ENCODE data around the gene ELAVL2.
A peak's percentile ranks its signal among the peaks of the same experiment; 100 is the strongest.

The ELAVL2 gene

GRCh38 chr9:23721466-23721865 lies 104.6 kb downstream of the ELAVL2 start:
- DNase-seq: no peak

DNA sequence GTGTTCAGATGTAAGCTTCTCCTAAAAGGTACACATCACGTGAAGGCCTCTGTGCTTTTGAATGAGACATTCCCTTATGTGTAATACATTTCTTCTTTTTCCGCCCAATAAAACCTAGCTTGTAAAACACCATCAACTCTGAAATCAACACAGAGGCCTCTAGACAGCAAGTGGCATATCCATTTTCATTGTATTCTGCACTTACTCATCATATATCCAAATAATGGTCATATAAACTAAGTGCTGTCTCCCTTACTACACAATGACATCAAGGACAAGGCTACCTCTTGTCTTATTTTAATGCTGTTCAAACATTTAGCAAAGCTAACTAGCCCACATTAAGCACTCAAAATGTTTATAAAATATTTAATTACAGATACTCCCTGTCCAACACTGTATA lies 108.5 kb downstream of the ELAVL2 start:
- peak; percentile 1 for DNase-seq

- no peak for DNase-seq
These were observed 118.8 kb downstream of the ELAVL2 start for GRCh38 chr9:23707249-23707648.

GRCh38 chr9:23702311-23702922 lies 123.6 kb downstream of the ELAVL2 start:
- no peak for DNase-seq

DNA sequence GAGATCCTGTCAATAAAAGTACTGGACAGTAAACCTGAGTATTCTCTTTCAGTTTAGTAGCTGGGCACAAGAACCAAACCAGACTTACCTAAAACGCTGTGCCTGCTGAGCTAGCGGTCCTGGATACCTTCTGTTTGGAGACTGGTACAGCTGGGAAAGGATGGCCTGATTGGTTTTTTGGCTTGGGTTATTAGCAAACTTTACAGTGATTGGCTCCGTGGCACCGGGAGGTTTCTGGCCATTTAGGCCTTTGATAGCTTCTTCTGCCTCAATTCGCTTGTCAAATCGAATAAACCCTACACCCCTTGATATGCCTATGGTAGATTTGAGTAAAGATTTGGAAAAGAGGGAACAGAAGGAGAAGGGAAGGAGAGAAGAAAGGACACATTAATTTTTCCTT lies 124.7 kb downstream of the ELAVL2 start:
- no peak for DNase-seq

DNA sequence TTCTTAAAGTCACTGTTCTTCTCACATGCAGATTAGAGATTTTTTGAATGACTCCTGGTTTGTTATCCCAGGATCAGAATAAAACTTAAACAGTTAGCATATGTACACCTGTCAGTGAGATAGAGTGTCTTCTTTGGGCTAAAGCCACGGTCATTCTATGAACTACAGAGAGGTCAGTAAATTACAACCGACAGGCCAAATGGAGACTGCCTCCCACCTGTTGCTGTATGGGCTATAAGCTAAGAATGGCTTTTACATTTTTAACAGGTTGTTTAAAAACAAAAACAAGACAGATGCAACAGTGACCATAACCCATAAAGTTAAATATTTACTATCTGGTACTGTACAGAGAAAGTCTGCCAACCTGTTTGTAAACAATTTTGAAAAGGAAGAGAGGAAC lies 125.7 kb downstream of the ELAVL2 start:
- no peak for DNase-seq

DNA sequence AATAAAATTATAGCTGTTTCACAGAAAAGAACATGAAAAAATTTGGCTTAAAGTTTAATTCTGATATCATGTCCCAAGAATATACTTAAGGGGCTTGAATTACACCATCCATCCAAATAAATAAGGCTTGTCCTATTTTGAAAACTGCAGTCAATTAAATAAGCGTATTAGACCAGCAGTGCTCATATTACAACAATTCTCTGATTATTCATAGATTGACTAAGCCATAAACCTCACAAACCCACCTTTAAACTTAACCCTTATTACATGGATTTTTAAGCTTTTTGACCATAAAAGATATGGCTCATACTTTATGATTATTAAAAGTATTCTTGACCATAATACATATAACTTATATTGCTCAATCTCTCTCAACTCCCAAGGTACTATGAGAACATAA lies 127.9 kb downstream of the ELAVL2 start:
- DNase-seq: no peak

DNA sequence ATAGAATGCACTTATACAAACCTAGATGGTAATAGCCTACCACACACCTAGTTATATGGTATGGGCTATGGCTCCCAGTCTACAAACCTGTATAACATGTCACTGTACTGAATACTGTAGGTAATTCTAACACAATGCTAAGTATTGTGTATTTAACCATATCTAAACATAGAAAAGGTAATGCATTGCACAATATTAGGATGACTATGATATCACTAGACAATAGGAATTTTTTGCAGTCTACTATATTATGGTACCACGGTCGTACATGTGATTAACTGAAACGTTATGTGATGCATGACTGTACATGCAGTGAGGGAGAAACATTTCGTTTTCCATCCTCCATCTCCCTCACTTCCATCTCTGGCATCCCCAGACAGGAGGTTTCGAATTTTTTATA lies 130.5 kb downstream of the ELAVL2 start:
- no peak for DNase-seq

DNA sequence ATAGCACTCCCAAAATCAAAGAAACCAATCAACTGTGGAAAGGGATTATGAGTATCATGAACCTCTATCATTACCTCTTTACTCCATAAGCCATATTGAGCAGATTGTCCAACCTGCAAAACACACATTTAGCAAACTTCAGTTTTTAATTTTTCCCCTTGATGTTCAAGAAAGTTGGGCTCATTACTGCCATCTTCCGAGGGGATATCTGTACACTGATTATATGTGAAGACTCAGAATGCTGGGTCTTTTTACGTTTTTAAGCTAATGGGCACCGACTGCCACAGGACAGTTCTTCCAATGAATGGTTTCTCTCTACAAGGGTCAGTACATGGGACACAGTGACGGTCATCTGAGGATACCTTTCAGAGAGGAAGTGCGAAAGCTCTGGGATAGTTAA lies 132.7 kb downstream of the ELAVL2 start:
- DNase-seq: no peak

GRCh38 chr9:23686896-23687295 lies 139.1 kb downstream of the ELAVL2 start:
- DNase-seq: no peak

- no peak for DNase-seq
These were observed 139.8 kb downstream of the ELAVL2 start for GRCh38 chr9:23686257-23686656.

DNA sequence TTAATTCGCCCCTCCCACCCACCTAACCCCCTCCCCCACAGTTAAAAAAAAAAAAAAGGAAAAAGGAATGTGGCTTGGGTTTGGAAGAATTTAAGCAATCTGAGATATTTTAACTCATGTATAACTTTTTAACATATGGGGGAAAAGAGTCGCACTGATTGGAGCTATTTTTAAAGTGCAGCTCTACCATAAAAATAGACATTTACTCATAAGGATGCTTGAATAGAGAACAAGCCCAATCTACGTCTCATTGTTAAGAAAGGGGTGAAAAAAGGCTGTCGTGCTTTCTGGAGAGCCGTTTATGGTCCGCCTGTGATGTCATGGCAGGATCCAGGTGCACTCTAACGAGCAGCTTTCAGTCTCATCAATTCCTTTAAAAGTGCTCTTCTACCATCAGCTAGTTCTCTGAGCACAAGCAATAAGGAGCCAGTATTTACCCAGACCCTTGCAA lies 142.4 kb downstream of the ELAVL2 start:
- DNase-seq: no peak

DNA sequence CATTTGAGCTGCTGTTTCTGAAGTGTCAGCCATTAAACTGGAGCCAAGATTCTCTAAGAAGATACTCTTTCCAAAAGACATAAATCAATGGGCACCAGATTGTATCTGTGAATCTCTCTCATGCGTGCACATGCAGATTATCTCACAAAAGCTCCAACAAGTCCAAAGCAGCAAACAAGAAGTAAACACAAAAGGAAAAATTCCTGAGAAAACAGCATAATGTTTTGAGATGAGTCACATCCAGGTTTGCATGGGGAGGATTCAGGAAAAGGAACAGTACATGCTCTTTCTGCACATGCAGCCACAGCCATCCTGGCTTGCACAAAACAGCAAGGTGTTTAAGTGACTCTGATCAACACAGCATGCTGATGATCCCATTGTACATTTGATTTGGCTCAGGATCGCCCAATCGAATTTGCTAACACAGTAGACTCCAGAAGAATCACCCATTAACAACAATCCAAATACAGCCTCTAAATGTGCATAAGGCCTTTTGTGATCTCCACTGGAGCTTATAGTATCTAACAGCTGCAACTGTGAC lies 143.1 kb downstream of the ELAVL2 start:
- DNase-seq: no peak

- DNase-seq: no peak
These were observed 143.7 kb downstream of the ELAVL2 start for GRCh38 chr9:23682352-23682751.

GRCh38 chr9:23677446-23677845 lies 148.6 kb downstream of the ELAVL2 start:
- no peak for DNase-seq

DNA sequence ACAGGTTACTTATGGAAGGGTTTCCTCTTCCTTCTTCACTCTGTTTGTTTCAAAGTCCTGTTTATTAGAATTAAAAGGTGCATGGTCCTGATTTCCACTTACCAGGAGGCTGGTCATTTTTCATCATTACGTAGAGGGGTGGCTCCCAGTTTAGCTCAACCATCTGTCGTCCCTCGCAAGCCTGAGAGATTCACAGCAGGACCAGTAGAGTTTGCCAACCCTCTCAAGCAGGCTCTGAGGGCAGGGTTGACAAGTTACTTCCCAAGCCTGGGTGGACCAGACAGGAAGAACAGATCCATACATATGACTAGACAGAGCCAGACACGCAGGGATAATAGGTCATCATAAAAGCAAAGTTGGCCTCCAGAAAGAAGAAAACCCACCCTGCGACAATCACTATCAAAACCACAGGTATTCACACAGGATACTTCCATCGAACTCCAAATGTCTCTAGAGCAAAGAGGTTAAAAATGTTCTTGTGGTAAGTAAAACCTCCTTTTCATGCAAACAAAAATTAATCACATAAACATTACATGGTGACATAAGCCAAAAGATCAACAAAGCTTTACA lies 151.9 kb downstream of the ELAVL2 start:
- no peak for DNase-seq

DNA sequence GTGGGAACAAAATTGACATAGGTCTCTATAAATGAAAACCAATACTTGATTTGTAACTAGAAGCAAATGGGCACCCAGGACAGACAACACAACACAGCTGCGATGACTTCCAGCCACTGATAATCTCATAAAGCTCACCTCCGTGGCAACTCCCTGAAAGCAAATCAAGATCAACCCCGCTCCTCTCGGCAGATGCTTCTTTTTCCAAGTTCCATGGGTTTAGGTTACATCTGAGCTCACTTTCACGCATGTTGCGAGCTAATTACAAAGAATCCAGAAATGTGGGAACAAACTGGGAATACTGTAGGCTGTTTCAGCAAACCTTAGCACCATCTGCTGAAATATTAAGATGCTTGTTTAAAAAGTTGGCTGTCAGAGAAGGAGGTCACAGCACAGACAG lies 153.9 kb downstream of the ELAVL2 start:
- DNase-seq: no peak

DNA sequence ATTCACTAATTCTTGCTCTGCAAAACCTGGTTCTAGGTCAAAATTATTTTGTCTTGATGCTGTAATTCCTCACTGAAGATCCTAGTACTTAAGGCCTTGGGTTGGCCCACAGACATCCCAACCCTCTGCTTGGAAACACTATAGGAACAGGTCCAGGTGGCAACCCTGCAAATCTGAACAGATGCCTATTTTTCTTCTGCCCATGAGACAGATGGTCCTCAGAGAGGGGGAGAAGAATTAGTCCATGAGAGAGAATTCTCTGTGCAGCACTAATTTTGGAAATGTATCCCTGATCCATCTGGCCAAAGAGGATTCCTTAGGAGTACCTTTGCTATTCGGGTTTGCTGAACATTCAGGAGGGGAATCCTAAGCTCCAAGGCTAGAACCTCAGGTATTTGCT lies 156.3 kb downstream of the ELAVL2 start:
- DNase-seq: no peak

GRCh38 chr9:23665635-23666034 lies 160.4 kb downstream of the ELAVL2 start:
- DNase-seq: no peak

- no peak for DNase-seq
These were observed 161.0 kb downstream of the ELAVL2 start for GRCh38 chr9:23665051-23665450.

DNA sequence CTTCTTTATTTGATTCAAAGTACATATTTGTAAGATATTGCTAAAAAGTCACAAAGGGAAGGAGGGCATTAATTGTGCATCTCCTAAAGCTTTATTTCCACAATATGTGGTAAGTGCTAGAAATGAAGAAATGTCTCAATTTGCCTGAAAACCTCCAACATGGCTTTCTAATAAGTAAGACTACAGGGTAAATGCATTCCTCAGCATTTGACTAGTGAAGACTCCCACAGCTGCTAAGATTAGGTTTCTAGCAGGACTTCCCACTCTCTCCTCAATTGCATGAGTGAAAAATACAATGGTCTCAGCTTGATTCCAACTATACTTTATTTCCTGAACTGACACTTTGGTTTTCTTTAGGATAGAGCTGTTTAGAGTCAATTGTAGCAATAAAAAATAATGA lies 162.1 kb downstream of the ELAVL2 start:
- DNase-seq: no peak

DNA sequence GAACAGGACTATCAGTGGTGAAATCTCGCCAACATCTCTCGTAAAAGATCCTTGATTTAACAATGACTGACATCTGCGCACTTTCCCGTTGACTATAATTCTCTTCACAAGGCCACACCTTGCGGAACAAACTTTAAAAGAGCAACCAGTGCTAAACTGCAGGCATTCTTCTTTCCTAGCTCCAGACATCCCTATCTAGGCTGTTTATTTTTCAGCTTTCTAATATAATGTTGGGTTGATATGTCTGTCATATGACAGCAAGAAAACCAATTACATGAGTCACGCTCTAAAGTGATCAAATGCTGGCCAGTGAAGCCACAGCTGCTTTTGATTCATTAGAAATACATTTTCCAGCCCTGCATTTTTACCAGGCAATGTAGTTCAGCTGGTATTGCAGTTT lies 162.5 kb downstream of the ELAVL2 start:
- DNase-seq: no peak

DNA sequence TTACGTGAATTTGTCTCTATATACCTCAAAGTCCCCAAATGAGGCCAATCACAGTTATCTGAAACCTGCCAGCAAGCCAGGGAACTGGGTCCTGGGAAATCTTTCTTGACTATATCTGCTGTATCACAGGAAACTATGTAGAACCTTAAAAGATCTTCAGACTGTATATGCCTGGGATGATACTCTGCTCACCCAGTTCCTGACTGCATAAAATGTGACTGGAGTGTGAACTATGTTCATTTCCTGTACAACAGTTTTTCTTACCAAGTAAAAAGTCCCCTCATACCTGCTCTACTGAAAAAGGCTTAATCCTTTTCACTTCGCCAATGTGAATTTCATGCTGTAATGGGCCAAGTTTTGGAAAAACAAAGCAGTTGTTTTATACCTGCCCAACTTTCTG lies 162.9 kb downstream of the ELAVL2 start:
- DNase-seq: no peak

GRCh38 chr9:23662320-23662719 lies 163.7 kb downstream of the ELAVL2 start:
- no peak for DNase-seq
